CD4-positive, alpha-beta memory T cell (primary cell): ENCODE data around the gene PDE6A. TPM values are rescaled to one million over a fixed set of nuclear protein-coding genes. Genes with fewer than 3 reads are reported as not detected.

Experiments used
- CTCF ChIA-PET: fragments of 350-600 bp; sonication (Branson Sonifier 250); formaldehyde crosslinking; loops from one replicate; lab custom pipeline; 2021; ENCODE audit warnings: inconsistent platforms; ENCODE audit not compliant: partially characterized antibody; lab: Charles Lee
- POLR2A ChIA-PET: fragments of 350-600 bp; sonication (Branson Sonifier 250); formaldehyde crosslinking; loops from one replicate; lab custom pipeline; 2021; ENCODE audit not compliant: partially characterized antibody; lab: Charles Lee
- DNase-seq, 5 donors: peaks; one replicate each; pipeline versions ENCODE4 v3.0.0 to v3.0.0-alpha.2; 2020 to 2022; ENCODE audit warnings: mixed read lengths in 1 of 5
- H3K27ac ChIP-seq: one replicate; pipeline ENCODE4 v1.7.0; 2013; ENCODE audit warnings: low read depth, low read length
- H3K27me3 ChIP-seq: 2 replicates; pipeline ENCODE4 v1.7.0; 2013; ENCODE audit warnings: mild to moderate bottlenecking, low read length, moderate library complexity; ENCODE audit not compliant: insufficient read depth
- H3K36me3 ChIP-seq: 2 replicates; pipeline ENCODE4 v1.7.0; 2013; ENCODE audit warnings: mild to moderate bottlenecking, low read length, moderate library complexity; ENCODE audit not compliant: insufficient read depth
- H3K4me1 ChIP-seq: 2 replicates; pipeline ENCODE4 v1.7.0; 2013; ENCODE audit warnings: mild to moderate bottlenecking, low read length, moderate library complexity; ENCODE audit not compliant: insufficient read depth
- H3K4me3 ChIP-seq, 2 donors: one replicate each; pipeline ENCODE4 v1.7.0; 2013; ENCODE audit warnings: low read length in 2 of 2, mild to moderate bottlenecking in 1 of 2
- H3K9me3 ChIP-seq, 2 donors: one replicate each; pipeline ENCODE4 v1.7.0; 2013; ENCODE audit warnings: low read length in 2 of 2, control low read depth in 1 of 2; ENCODE audit not compliant: control insufficient read depth in 1 of 2
- H3K27ac Mint-ChIP-seq, 7 donors: one replicate each; pipeline ENCODE4 v1.8.0; 2020 to 2021; ENCODE audit warnings: mixed read lengths in 7 of 7, mild to moderate bottlenecking in 6 of 7, inconsistent platforms in 3 of 7, moderate library complexity in 3 of 7
- H3K27me3 Mint-ChIP-seq, 2 donors: one replicate each; pipeline ENCODE4 v1.8.0; 2020 to 2021; ENCODE audit warnings: mixed read lengths in 2 of 2
- H3K36me3 Mint-ChIP-seq, 2 donors: one replicate each; pipeline ENCODE4 v1.8.0; 2020 to 2021; ENCODE audit warnings: mixed read lengths in 2 of 2, inconsistent platforms in 1 of 2, mild to moderate bottlenecking in 1 of 2
- H3K4me1 Mint-ChIP-seq, 4 donors: one replicate each; pipeline ENCODE4 v1.8.0; 2020 to 2021; ENCODE audit warnings: mixed read lengths in 4 of 4, mild to moderate bottlenecking in 1 of 4
- H3K4me3 Mint-ChIP-seq, 8 donors: one replicate each; pipeline ENCODE4 v1.8.0; 2020 to 2021; ENCODE audit warnings: mixed read lengths in 8 of 8, mild to moderate bottlenecking in 7 of 8, moderate library complexity in 6 of 8, inconsistent platforms in 3 of 8
- H3K9me3 Mint-ChIP-seq, 8 donors: one replicate each; pipeline ENCODE4 v1.8.0; 2020 to 2021; ENCODE audit warnings: mixed read lengths in 8 of 8, mild to moderate bottlenecking in 5 of 8, inconsistent platforms in 3 of 8, moderate library complexity in 1 of 8
- intact Hi-C: fragments of 100-400 bp; cut with micrococcal nuclease; formaldehyde crosslinking; loops from one replicate; pipeline ENCODE4 v1.15.1; 2023
- polyA plus RNA-seq, 2 donors: library from polyadenylated mRNA; unstranded; fragments of 300-500 nt; fragmentation: Illumina TruSeq; gene quantifications; one replicate each; pipeline ENCODE4 v1.2.3, GENCODE V29; 2021
- total RNA-seq, 2 experiments: library from RNA; stranded (reverse); gene quantifications; one replicate each; pipeline ENCODE4 v1.2.3, GENCODE V29; 2021

The PDE6A gene
- total and polyA plus RNA-seq, 4 experiments from 2014 or later = not detected

DNA sequence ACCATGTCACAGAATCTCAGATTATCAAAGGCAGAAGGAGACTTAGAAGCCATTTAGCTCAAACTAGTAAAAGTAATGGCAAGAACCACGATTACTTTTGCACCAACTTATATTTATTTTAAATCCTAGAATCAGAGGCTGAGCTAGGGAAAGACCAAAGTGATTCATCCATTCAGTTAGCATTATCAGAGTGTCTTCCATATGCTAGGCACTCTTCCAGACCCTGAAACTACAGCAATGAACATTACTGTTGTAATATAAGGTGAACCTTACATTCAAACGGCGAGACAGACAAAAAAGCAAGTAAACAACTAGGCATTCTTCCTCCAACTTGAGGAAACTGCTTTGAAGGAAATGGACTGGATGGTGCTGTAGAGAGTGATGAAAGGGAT lies 7.9 kb downstream of the PDE6A start:
- H3K36me3 ChIP-seq = no peaks in the 10 kb centered on the region
- H3K9me3 ChIP-seq = no peaks in the 10 kb centered on the region
- no peak overlapping the region for H3K4me3 ChIP-seq
- H3K27me3 ChIP-seq = no peaks in the 10 kb centered on the region
- DNase-seq = no peak
- Mint-ChIP-seq H3K4me3 (no peak overlapping the region), H3K27ac (no peak overlapping the region), H3K27me3 (peaks cover 4 to 12% of the 10 kb centered on the region in 2 donors), H3K4me1 (no peaks in the 10 kb centered on the region), H3K36me3 (no peaks in the 10 kb centered on the region), H3K9me3 (no peaks in the 10 kb centered on the region)
- CTCF ChIA-PET = no interaction called here
- H3K4me1 ChIP-seq = no peaks in the 10 kb centered on the region
- no peak overlapping the region for H3K27ac ChIP-seq
- POLR2A ChIA-PET = no interaction called here
- intact Hi-C loops = no loop called here

DNA sequence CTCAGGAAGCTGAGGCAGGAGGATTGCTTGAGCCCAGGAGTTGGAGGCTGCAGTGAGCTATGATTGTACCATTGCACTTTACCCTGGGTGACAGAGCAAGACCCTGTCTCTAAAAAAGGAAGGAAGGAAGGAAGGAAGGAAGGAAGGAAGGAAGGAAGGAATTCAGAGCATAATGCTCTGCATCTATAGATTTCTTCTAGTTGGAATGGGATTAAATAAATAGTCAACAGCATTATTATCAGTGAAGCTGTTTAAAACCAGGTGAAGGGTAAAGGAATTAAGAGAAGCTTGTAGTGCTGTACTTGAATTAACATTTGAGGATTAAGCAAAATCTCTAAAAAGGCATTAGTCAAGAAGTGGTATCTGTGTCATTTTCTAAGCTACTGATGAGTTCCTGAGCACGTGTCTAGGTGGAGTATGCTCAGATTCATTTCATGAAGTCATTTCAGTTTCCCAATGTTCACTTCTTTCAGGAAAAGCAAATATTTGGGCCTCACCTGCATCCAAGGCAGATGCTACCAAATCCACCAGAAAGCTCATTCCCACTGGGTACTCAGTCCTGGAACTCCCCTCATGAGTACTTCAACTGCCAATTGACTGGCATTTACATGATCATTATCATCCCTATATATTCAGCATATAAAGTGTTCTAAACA lies 8.4 kb downstream of the PDE6A start:
- H3K27me3 ChIP-seq = no peaks in the 10 kb centered on the region
- Mint-ChIP-seq H3K4me3 (no peak overlapping the region), H3K27ac (no peak overlapping the region), H3K9me3 (no peaks in the 10 kb centered on the region), H3K27me3 (peaks cover 6 to 14% of the 10 kb centered on the region in 2 donors), H3K4me1 (no peaks in the 10 kb centered on the region), H3K36me3 (no peaks in the 10 kb centered on the region)
- ChIA-PET CTCF (interaction anchor here (1.0 kb wide), 1 partner anchor 494 kb away, joined by 3 read pairs; no protein-coding TSS in a partner anchor), POLR2A (no interaction called here)
- no peaks in the 10 kb centered on the region for H3K4me1 ChIP-seq
- no peaks in the 10 kb centered on the region for H3K9me3 ChIP-seq
- H3K27ac ChIP-seq = no peak overlapping the region
- DNase-seq = no peak
- H3K4me3 ChIP-seq = no peak overlapping the region
- intact Hi-C loops = no loop called here
- H3K36me3 ChIP-seq = no peaks in the 10 kb centered on the region

DNA sequence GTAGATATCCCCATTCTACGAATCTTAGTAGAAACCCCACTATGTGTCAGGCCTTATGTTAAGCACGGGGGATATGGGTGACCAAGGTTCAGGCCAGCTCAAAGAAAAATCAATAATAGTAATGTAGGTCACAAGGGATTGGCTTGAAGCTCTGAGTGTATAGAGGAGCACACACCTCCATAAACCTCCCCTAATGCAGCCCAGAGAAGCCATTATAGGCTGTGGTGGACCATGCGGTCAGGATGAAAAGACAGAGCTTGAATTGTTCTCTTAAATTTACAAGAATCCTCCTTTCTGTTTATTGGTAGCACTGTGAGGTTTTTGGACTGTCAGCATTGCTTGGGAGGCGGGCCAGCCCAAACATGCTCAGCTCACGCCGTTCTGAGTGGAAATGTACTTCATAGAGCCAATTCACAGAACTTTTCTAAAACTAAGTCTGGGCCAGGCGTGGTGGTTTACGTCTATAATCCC lies 9.1 kb downstream of the PDE6A start:
- Mint-ChIP-seq H3K9me3 (no peaks in the 10 kb centered on the region), H3K4me3 (no peak overlapping the region), H3K36me3 (no peaks in the 10 kb centered on the region), H3K27ac (no peak overlapping the region), H3K4me1 (no peaks in the 10 kb centered on the region), H3K27me3 (peaks cover 6 to 17% of the 10 kb centered on the region in 2 donors)
- ChIA-PET POLR2A (no interaction called here), CTCF (interaction anchor here (1.0 kb wide), 1 partner anchor 493 kb away, joined by 3 read pairs; no protein-coding TSS in a partner anchor)
- Histone ChIP-seq H3K36me3 (no peaks in the 10 kb centered on the region), H3K27me3 (no peaks in the 10 kb centered on the region), H3K9me3 (no peaks in the 10 kb centered on the region), H3K27ac (no peak overlapping the region), H3K4me1 (no peaks in the 10 kb centered on the region), H3K4me3 (no peak overlapping the region)
- no peak for DNase-seq
- intact Hi-C loops = no loop called here

DNA sequence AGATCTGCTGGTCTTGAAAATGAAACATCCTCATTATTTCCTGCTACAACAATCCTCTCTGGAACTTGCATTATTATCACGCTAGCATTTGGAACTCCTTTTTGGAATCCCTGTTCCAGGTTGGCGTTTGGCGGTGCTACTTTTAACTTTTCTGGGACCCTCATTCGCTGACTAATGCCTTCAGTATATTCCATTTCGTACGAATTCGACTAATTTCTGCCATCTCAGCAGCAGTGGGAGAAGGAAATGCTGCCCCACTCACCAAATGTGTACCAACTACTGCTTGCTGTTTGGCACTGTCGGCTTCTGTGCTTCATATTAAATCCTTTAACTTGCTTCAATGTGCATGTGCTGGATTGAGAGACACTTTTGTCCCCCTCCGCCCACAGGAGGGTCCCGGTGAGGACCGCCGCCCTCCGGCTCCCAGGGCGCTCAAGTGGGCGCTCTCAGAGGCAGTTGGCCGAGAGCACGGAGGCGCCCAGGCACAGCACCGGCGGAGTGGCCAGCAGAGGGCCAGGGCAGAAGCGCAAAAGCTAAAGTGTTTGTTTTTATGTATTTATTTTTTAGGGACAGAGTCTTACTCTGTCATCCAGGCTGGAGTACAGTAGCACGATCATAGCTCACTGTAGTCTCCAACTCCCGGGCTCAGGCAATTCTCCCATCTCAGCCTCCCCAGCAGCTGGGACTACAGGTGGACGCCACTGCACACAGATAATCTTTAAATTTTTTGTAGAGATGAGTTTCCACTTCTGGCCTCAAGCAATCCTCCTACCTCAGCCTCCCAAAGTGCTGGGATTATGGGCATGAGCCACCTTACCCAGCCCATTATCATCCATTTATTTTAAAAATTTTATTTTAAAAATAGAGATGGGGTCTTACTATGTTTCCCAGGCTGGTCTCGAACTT lies 11.9 kb downstream of the PDE6A start:
- Histone ChIP-seq H3K36me3 (no peaks in the 10 kb centered on the region), H3K27me3 (no peaks in the 10 kb centered on the region), H3K4me3 (no peak overlapping the region), H3K9me3 (no peaks in the 10 kb centered on the region), H3K27ac (no peak overlapping the region), H3K4me1 (no peaks in the 10 kb centered on the region)
- ChIA-PET CTCF (no interaction called here), POLR2A (no interaction called here)
- DNase-seq = no peak
- Mint-ChIP-seq H3K27me3 (peaks cover 8 to 20% of the 10 kb centered on the region in 2 donors), H3K4me1 (no peaks in the 10 kb centered on the region), H3K9me3 (no peaks in the 10 kb centered on the region), H3K36me3 (no peaks in the 10 kb centered on the region), H3K27ac (no peak overlapping the region), H3K4me3 (no peak overlapping the region)
- intact Hi-C loops = no loop called here

DNA sequence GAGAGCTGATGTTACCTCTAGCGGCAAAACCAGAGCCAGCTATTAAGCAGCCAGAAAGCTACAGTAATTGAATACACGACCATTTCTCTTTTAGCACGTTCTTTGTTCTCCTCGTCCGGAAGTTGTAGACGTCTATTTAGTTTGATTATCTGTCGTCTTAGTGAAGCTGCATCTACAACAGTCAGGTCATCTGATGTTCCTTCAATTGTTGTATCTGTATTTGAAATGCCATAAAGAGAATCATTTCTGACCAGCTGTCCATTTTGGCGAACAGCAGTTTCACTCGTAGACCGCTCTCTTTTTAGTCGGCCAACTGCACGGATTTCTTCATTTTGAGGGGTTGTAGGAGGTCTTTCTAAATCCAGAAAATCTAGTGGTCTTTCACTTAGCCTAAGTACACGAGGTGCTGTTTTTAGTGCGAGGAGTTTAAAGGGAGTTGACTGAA lies 12.6 kb downstream of the PDE6A start:
- CTCF ChIA-PET = no interaction called here
- no peak overlapping the region for H3K27ac Mint-ChIP-seq

DNA sequence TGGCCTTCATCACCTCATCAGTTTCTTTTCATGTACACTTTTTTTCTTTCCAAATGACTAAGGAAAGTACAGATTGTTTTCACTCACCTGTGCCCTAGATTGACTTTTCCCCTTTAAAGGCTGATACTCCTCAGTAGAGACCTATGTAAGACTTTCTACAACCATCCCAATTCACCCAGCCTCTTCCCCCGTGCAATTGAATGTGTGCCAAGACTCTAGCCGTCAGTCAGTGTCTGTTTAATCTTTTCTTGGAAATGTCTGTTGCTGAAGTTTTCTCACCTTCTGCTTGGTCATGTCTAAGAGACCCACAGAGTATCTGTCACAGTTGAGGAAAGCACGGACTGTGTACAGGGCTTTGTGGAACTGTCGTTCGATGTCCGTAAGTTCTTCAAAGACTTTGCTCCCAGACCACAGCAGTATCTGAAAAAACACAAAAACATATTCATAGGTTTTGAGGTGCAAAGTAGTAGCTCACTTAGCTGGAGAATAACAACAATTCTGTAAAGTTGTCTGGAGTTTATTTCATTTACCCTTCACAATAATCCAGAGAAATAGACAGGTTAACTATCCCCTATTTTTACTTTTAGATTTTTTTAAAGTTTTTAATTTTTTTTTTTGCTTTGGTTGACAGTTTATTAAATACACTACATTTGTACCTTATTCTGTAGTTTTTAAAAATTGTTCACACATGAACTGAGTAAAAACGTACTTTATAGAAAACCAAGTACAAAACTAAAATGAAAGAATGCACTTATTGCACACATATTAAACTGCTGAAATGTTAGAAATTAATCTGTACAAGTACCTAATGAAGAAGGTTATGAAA lies 13.6 kb downstream of the PDE6A start:
- Histone ChIP-seq H3K9me3 (no peaks in the 10 kb centered on the region), H3K27me3 (no peaks in the 10 kb centered on the region), H3K4me3 (no peak overlapping the region), H3K4me1 (no peaks in the 10 kb centered on the region), H3K27ac (no peak overlapping the region), H3K36me3 (no peaks in the 10 kb centered on the region)
- CTCF ChIA-PET = no interaction called here
- Mint-ChIP-seq H3K4me1 (no peaks in the 10 kb centered on the region), H3K27me3 (peaks cover 8 to 20% of the 10 kb centered on the region in 2 donors), H3K9me3 (no peaks in the 10 kb centered on the region), H3K36me3 (no peaks in the 10 kb centered on the region), H3K4me3 (no peak overlapping the region), H3K27ac (no peak overlapping the region)
- POLR2A ChIA-PET = no interaction called here
- intact Hi-C loops = no loop called here
- no peak for DNase-seq

More for the DNA sequence above, 12.6 kb downstream of the PDE6A start:
- H3K4me3 Mint-ChIP-seq = no peak overlapping the region
- H3K9me3 Mint-ChIP-seq = no peaks in the 10 kb centered on the region
- H3K4me1 Mint-ChIP-seq = no peaks in the 10 kb centered on the region
- Histone ChIP-seq H3K9me3 (no peaks in the 10 kb centered on the region), H3K36me3 (no peaks in the 10 kb centered on the region), H3K4me1 (no peaks in the 10 kb centered on the region), H3K4me3 (no peak overlapping the region), H3K27me3 (no peaks in the 10 kb centered on the region), H3K27ac (no peak overlapping the region)
- H3K36me3 Mint-ChIP-seq = no peaks in the 10 kb centered on the region
- intact Hi-C loops = no loop called here
- POLR2A ChIA-PET = no interaction called here
- H3K27me3 Mint-ChIP-seq = peaks cover 8 to 20% of the 10 kb centered on the region in 2 donors
- DNase-seq = no peak
